NCI-H2081 treated with DMSO at 0.1 percent for 48 hours (cell line): ENCODE results near the gene POF1B.
"Not testable (repeated sequence)": the region's sequence is repeated elsewhere in the genome, so short reads cannot be mapped to it uniquely, and the experiment has no call there.

Experiments
- DNase-seq: peaks from one replicate; lab custom pipeline; 2025; lab: John Stamatoyannopoulos, UW

POF1B gene

GRCh38 chrX:85379174-85379907, at the start of gene POF1B:
Gene POF1B, minus strand, starts transcription at chrX:85379665. Its CDS starts 211 bp downstream, at chrX:85379454.
- peak; percentile 19 for DNase-seq

- DNase-seq = no peak
Measured at GRCh38 chrX:85429066-85429465, 49.6 kb upstream of the POF1B start.

GRCh38 chrX:85419293-85419692, 39.8 kb upstream of the POF1B start:
- DNase-seq = no peak

GRCh38 chrX:85391878-85392238, 12.4 kb upstream of the POF1B start:
- DNase-seq = no peak

GRCh38 chrX:85391185-85391877, 11.9 kb upstream of the POF1B start:
- no peak for DNase-seq

GRCh38 chrX:85381602-85382001, 2.1 kb upstream of the POF1B start:
- DNase-seq = no peak

GRCh38 chrX:85378461-85378860, 1.0 kb downstream of the POF1B start:
- DNase-seq = no peak

- DNase-seq = no peak
Measured at GRCh38 chrX:85375333-85375738, 4.1 kb downstream of the POF1B start.

- no peak for DNase-seq
Measured at GRCh38 chrX:85365370-85365995, 14.0 kb downstream of the POF1B start.

GRCh38 chrX:85359051-85359450, 20.4 kb downstream of the POF1B start:
- no peak for DNase-seq

GRCh38 chrX:85345523-85345922, 33.9 kb downstream of the POF1B start:
- no peak for DNase-seq

- DNase-seq = no peak
Measured at GRCh38 chrX:85327060-85327333, 52.5 kb downstream of the POF1B start.

- DNase-seq = no peak
Measured at GRCh38 chrX:85326234-85327059, 53.0 kb downstream of the POF1B start.

- DNase-seq = not testable (repeated sequence)
Measured at GRCh38 chrX:85311348-85311747, 68.1 kb downstream of the POF1B start.

GRCh38 chrX:85309717-85310116, 69.7 kb downstream of the POF1B start:
- DNase-seq = no peak

GRCh38 chrX:85303544-85303943, 75.9 kb downstream of the POF1B start:
- no peak for DNase-seq

GRCh38 chrX:85288992-85289723, 90.3 kb downstream of the POF1B start:
- no peak for DNase-seq

GRCh38 chrX:85285286-85285685, 94.2 kb downstream of the POF1B start:
- DNase-seq = not testable (repeated sequence)

- DNase-seq = no peak
Measured at GRCh38 chrX:85244450-85245211, 134.8 kb downstream of the POF1B start.

GRCh38 chrX:85243761-85244449, 135.6 kb downstream of the POF1B start, which contains the start of the genes SATL1 and ZNF711:
Gene SATL1, minus strand, starts transcription at chrX:85243779. Its CDS starts 134,811 bp downstream, at chrX:85108968.
Gene ZNF711, plus strand, starts transcription at chrX:85243991. Its CDS starts 3,582 bp downstream, at chrX:85247573.
- DNase-seq = peak; percentile 83
